Measurements from ENCODE around the gene S100A1.

Gene S100A1

GRCh38 chr1:153616917-153617311 is 11.3 kb upstream of the S100A1 start:
- peak overlapping the region; percentile 99 for H3K27ac ChIP-seq
- POLR2A ChIA-PET (ENCODE audit: low non-redundant PET), result interaction anchor here (1.9 to 7.6 kb wide), 2 partner anchors 10 to 17 kb away, joined by 14 to 56 read pairs; partner anchors contain the start of genes CHTOP, S100A1 and S100A13
- DNase-seq (ENCODE audit: low spot score), result no peak
- CTCF ChIA-PET, result interaction anchor here (0.6 to 3.4 kb wide), 8 partner anchors 7 to 72 kb away, joined by 3 to 25 read pairs (median 4); partner anchors contain the start of genes S100A1 and S100A13
- TF ChIP-seq CTCF (conservative IDR thresholded peaks at IDR 0.05; ENCODE audit: low read depth), result no peak

GRCh38 chr1:153617663-153618062 is 10.6 kb upstream of the S100A1 start:
- no peak; the same call in 1 of the 2 replicates for TF ChIP-seq CTCF (conservative IDR thresholded peaks at IDR 0.05; ENCODE audit: low read depth)
- CTCF ChIA-PET, result interaction anchor here (0.6 to 3.4 kb wide), 7 partner anchors 8 to 1553 kb away, joined by 3 to 25 read pairs (median 3); partner anchors contain the start of gene S100A13
- no peak for DNase-seq (ENCODE audit: low spot score)
- POLR2A ChIA-PET (ENCODE audit: low non-redundant PET), result interaction anchor here (7.6 kb wide), 1 partner anchor 9 kb away, joined by 56 read pairs; the partner anchor contains the start of genes S100A1 and S100A13
- H3K27ac ChIP-seq, result peak overlapping the region; percentile 99

GRCh38 chr1:153619171-153619570 is 9.1 kb upstream of the S100A1 start:
- TF ChIP-seq CTCF (conservative IDR thresholded peaks at IDR 0.05; ENCODE audit: low read depth), result no peak
- CTCF ChIA-PET, result interaction anchor here (1.7 to 3.4 kb wide), 3 partner anchors 8 to 46 kb away, joined by 4 to 25 read pairs (median 12); partner anchors contain the start of gene S100A13
- POLR2A ChIA-PET (ENCODE audit: low non-redundant PET), result no interaction called here
- DNase-seq (ENCODE audit: low spot score), result no peak
- peak overlapping the region; percentile 8; the same call in 1 of the 2 replicates for H3K27ac ChIP-seq

- no peak overlapping the region for H3K27ac ChIP-seq
- POLR2A ChIA-PET (ENCODE audit: low non-redundant PET), result no interaction called here
- no peak for DNase-seq (ENCODE audit: low spot score)
- no peak for TF ChIP-seq CTCF (conservative IDR thresholded peaks at IDR 0.05; ENCODE audit: low read depth)
- CTCF ChIA-PET, result interaction anchor here (0.6 to 0.7 kb wide), 2 partner anchors 15 to 55 kb away, joined by 3 to 5 read pairs; partner anchors contain the start of gene NPR1
Observed at GRCh38 chr1:153623101-153623500, 5.1 kb upstream of the S100A1 start.

- no peak for TF ChIP-seq CTCF (conservative IDR thresholded peaks at IDR 0.05; ENCODE audit: low read depth)
- peak overlapping the region; percentile 41 for H3K27ac ChIP-seq
- DNase-seq (ENCODE audit: low spot score), result no peak
- ChIA-PET CTCF (no interaction called here), POLR2A (ENCODE audit: low non-redundant PET) (interaction anchor here (5.5 kb wide), 1 partner anchor 11 kb away, joined by 56 read pairs; the partner anchor contains the start of genes S100A14 and S100A16)
Observed at GRCh38 chr1:153624965-153625611, 3.1 kb upstream of the S100A1 start.

- TF ChIP-seq CTCF (conservative IDR thresholded peaks at IDR 0.05; ENCODE audit: low read depth), result no peak
- POLR2A ChIA-PET (ENCODE audit: low non-redundant PET), result interaction anchor here (1.0 to 5.5 kb wide), 2 partner anchors 12 to 26 kb away, joined by 3 to 56 read pairs; partner anchors contain the start of genes S100A14 and S100A16
- CTCF ChIA-PET, result interaction anchor here (0.9 to 1.9 kb wide), 2 partner anchors 8 to 54 kb away, joined by 7 to 12 read pairs; no protein-coding TSS in a partner anchor
- H3K27ac ChIP-seq, result peak overlapping the region; percentile 94
- DNase-seq (ENCODE audit: low spot score), result no peak
Observed at GRCh38 chr1:153626477-153626903, 1.7 kb upstream of the S100A1 start.
